ENCODE data around the gene MAT2B.
"Not testable (repeated sequence)": the region's sequence is repeated elsewhere in the genome, so short reads cannot be mapped to it uniquely, and the experiment has no call there.

The MAT2B gene

DNA sequence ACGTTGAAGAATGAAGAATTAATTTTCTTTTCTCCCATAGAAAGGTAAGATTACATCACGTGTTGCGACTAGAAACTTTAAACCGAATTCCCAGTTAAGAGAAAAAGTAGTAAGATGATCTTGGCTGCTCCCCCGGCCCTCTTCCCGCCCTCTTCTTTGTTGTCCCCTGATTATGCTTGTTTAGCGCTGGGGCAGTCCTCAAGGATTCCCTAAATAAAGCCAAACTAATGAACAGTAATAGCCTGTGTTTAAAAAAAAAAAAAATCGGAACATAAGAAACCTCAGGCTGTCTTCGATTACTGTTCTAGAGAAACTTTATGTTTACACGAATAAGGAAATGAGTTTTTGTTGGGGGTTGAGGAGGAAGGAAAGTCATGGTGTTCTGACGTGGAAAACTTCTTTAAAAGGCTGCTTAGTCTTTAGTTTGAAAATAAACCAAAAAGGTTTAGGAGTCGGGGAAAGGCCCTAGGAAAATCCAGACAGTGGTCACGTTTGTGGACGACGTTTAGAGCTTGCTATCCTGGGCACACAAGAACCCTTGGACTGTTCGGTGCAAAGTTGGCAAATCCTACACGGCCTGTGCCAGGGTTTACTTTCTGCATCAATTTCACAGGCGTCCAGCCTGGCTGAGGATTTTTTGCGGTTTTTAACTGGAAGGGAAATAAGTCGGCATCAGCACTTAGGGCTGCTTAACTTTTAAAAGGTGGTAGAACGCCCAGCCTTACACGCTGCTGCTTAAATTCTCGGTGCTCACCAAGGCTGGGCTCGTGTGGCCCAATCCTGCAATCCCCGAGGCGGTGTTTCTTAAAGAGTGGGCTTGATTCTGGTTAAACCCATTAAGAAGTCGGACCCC, 1.1 kb upstream of the MAT2B start:
- DNase-seq: peak; percentile 56

DNA sequence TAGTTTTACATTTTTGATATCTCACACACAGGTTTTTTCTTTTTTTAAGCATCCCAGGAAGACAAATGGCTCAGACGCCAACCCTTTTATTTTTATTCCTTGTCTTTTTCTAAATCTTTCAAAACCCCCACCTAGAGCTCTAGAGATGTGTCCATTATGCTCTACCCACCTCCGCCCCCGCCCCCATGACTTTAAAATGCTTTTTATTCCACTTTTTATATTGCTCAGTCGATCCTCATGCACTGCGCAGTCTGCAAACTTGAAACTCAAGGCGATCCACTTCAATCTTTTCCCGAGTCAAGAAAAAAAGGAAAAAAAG, 411 bp upstream of the MAT2B start:
- DNase-seq: no peak

DNA sequence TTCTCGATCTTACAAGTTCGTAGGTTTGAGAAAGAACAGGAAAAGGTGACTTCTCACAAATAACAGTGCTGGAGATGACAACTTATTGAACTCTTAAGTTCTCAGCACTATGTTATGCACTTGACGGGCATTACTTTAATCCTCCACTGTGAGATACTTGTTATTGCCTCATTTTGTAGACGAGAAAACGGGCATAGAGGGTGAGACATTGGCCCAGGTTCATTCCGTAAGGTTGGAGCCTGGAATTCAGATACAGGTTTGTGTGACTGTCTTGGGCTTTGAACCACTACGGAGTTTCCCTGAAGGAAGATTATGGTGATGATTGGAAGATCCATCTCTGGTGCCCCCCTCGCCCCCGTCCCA, 657 bp downstream of the MAT2B start:
- DNase-seq: no peak

DNA sequence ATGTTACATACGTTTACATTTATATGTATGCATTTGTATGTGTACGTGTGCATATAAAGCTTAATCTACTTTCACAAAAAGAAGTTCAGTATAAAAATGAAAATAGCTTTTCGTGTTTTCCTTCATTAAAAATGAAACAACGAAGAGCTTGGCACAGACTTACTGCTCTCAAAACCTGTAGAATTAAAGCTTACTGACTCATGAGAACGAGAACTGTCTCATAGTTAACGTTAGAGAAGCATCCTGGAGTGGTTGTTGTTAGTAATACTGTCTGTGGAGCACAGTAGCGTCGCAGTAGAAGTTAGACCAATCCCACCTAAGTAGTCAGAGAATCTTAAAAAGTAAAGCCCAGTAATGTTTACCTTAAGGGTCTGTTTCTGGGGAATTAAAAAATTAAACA, 1.3 kb downstream of the MAT2B start:
- no peak for DNase-seq

DNA sequence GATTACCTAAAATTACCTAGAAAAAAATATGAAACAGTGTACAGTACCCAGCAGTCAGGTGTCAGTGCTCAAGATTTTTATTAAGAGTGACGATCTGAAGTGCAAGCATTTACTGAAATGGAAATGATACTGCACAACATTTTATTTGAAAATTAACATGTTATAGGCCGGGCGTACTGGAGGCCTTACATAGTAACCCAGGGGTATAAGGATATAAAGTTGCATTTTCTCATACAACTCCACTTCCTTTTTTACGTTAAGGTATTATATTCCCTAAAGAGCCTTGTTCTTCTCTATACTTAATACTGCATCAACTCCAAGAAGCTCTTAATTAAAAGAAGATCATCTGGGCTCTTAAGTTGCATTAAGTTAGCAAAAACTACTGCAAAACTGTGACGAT, 3.3 kb downstream of the MAT2B start:
- no peak for DNase-seq

DNA sequence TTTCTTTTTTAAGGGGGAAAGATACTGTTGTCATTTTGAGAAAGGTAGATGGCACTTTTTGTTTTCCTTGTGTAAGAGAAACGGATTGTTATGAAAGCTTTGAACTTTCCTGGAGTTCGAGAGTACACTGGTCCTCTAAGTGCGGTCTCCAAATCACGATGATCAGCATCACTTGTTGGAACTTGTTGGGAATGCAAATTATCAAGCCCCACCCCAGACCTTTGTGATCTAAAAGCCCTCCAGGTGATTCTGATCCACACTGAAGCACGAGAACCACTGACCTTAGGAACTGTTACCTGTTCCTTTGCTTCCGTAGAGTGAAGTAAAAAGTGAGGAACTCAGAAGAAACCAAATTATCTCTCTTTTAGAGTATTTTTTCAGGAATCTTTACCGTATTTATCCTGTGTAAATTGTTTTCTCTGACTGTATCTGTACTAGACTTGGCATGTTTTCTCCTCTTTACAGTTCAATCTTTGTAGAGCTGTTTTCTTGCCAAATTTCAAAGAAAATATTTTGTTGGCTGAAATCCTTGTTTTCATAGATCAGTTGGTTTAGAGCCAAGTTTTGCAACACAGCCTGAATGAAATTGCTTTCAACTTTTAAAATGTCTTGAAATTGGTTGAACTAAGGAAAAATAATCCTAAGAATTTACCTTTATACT, 4.0 kb downstream of the MAT2B start:
- DNase-seq: no peak

DNA sequence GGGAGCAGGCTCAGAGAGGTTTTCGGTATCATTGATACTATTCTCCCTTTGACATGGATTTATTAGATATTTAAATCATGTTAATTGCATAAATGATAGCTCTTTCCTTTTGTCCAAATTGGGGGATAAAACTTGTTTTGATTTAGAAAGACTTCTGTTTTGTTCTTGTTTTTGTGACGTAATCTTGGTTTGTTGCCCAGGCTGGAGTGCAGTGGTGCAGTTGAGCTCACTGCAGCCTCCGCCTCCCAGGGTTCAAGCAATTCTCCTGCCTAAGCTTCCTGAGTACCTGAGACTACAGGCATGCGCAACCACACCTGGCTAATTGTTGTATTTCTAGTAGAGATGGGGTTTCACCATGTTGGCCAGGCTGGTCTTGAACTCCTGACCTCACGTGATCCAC, 7.1 kb downstream of the MAT2B start:
- DNase-seq: no peak

DNA sequence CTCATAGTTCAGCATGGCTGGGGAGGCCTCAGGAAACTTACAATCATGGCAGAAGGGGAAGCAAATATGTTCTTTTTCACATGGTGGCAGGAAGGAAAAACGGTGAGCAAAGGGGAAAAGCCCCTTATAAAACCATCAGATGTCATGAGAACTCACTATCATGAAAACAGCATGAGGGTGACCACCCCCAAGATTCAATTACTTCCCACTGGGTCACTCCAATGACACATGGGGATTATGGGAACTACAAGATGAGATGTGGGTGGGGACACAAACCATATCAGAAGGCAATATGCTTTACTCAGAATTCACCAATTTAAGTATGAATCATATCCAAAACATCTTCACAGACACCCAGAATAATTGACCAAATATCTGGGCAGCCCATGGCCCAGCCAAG, 19.7 kb downstream of the MAT2B start:
- no peak for DNase-seq

DNA sequence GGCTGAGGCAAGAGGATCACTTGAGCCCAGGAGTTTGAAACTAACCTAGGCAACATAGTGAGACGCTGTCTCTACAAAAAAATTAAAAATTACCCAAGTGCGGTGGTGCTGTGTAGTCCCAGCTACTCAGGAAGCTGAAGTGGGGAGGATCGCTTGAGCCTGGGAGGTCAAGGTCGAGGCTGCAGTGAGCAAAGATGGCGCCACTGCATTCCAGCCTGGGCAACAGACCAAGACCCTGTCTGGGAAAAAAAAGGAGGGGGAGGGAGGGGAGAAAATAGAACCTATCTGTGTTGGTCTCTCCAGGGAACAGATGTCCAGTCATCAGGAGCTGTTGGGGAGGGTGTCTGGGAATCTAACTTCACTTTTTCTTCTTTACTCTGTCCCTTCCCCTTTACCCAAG, 24.3 kb downstream of the MAT2B start:
- no peak for DNase-seq

DNA sequence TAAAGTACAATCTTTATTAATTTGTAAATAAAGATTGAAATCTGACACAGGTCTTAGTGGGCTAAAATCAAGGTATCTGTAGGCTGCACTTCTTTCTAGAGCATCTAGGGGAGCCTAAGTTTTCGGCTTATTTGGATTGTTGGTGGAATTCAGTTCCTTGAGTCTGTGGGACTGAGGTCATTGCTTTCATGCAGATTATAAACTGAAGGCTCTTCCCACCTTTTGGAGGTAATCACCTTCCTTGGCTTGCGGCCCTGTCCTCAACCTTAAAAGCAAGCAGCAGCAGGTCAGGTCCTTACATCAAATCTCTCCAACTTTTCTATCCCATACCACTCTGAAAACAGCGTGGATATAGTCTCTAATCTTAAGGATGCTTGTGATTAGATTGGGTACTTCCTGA, 25.9 kb downstream of the MAT2B start:
- no peak for DNase-seq

DNA sequence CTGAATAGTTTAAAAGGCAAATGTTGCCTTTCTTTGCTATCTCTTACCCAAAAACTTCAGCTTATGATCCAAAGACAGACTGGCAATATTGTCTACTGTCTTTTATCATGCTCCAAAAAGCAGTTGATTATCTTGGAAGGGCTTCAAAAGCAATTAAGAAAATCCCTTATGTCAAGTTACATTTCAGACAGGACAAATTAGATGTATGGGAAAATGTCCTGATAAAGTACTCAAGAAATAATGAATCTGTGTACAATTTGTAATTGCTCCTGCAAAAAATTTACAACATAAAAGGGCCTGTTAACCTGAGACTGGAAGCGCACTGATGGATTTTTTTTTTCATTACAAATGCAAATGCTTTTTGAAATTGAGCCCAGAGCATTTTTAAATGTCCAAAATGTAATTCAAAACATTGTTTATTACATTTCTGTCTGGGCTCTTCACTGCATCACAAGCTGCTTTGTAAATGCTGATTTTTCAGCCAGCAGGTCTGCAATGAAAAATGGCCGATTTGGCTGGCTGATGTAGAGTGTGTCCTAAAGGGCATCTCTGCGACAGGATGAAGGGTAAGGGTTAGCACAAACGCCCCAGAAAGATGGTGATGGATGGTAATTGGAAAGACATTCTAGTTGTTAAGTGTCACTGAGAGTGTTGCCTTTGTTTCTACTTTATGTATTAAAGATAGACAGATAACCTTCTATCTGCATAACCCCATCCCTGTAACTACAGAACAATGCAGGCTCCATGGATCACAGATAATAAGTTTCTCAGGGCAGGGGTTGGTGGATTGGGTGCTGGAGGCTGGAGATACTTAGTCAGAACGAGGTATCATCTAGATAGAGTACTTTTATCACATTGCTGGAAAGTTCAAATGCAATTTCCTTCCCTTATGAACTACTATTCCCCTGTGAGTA, 27.0 kb downstream of the MAT2B start:
- no peak for DNase-seq

DNA sequence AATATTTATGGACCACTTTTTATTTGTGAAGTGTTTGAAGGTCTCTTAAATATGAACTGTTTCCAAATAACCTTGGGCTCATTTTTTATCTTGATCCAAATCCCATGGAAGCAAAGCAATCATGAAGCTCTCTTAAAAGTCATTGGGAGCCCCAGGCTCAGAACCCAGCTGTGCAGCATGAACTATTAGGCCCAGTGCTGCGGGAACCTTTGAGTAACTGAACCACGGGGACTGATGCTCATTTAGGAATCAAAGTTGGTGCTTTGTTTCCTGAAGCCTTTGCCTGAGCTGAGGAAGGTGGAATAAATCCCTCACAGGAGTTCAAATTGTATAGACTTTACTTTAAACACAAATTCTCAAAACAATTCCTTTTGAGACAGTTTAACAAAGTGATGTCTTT, 27.8 kb downstream of the MAT2B start:
- no peak for DNase-seq

DNA sequence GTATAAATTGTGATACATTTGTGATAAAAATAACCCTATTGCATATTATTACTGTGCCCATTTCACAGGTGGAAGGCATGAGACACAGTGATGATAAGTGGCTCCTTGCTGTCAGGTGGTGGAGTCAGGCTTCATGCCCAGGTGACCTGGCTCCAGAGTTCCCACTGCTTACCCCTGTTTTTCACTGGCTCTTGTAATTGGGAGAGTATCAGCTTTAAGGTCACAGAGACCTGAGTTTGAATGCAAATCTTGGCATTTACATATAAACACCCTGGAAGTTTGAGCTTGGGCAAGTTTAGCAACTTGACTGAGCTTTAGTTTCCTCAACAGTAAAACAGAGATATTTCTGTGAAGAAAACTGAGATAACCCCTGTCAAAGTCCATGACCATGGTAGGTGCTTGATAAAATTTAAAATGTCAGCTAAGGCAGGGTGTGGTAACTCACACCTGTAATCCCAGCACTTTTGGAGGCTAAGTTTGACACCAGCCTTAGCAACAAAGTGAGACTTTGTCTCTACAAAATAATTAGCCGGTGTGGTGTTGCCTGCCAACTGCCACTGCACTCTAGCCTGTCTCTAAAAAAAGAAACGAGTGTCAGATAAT, 29.2 kb downstream of the MAT2B start:
- DNase-seq: no peak

DNA sequence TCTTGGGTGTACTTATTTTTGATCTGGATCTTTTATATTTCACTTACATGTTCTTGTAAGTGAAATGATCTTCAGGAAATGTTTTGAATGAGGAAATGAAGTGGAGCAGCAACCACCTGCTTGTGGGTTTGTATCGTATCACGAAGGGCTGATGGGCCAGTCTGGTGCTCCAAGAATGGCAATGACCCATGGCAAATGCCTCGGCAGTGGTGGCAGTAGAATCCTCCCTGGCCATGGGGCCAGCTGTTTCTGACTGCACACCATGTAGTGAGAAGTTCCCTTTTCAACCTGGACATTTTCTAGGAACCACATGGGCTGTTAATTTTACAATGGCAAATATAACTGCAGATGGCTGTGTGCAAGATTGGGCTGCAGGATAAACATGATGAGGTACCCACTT, 29.9 kb downstream of the MAT2B start:
- DNase-seq: no peak

DNA sequence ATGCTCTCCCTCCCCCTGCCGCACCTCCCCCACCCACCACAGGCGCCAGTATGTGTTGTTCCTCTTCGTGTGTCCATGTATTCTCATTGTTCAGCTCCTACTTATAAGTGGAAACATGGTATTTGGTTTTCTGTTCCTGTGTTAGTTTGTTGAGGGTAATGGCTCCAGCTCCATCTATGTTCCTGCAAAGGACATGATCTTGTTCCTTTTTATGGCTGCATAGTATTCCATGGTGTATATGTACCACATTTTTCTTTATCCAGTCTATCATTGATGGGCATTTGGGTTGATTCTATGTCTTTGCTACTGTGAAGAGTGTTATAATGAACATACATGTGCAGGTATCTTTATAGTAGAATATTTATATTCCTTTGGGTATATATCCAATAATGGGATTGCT, 31.0 kb downstream of the MAT2B start:
- not testable (repeated sequence) for DNase-seq

DNA sequence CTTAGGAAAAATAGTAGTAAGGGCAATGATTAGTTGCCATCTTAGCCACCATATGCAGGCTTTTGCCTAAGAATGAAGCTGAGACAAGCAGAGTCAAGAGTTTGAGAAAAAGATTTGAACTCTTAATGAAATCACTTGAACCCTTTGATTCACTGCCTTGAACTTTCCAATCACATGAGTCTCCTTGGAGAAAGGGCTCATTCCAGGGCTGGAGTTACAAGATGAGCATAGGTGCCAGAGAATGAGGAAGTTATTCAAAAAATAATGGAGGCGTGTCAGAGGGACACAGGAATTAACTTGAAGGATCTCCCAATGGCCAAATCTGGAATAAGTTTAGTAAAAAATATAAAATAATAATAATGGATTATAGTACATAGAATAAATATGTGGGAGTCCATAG, 35.3 kb downstream of the MAT2B start:
- DNase-seq: no peak

DNA sequence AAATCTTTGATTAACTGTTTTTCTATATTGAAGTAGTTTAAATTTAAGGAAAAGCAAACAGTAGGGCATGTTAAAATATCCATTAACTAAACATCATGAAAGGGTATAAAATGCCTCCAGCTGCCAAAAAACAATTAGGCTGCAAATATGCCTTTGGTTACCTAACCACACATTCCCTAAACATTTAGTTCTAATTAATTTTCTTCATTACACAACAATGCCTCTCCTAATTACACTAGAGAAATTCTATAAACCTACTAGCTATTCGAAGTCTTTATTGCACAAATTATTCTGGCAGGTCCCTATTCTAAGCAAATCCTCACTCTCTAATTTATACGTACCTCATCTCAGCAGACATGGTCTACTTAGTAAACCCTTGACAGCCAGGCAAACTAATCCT, 37.4 kb downstream of the MAT2B start:
- no peak for DNase-seq

DNA sequence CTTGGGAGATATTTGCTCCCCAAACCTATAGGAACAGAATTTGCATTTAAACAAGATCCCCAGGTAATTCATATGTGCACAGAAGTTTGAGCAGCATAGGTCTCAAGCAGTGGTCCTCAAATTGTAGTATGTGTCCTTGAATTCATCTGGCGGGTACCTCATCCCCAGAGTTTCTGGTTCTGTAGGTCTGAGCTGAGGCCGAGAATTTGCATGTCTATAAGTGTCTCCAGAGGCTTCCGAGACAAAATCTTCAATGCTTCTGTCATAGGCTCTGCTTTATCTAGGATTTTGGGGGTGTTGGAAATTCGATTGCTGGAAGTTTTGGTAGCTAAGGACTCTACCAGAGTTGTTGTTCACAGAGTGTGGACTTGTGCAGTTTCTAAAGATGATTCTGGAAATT, 38.6 kb downstream of the MAT2B start:
- DNase-seq: no peak

DNA sequence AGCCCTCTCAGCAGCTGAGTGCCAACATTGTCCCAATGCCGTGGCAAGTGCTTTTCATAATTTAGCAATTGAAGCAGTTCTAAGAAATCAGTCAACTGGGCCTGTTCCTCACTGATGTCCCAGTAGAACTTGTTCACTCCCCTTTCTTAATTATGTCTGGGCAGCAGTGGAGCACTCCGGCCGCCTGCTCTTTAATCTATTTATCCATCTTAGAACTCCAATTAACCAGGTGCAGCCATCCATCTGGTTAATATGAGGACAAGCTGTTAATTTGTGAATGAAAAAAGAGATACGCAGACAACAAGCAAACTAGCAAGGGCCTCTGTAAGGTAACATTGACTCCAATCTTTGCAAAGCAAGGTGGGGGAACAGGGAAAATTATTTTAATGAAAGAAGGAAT, 39.4 kb downstream of the MAT2B start:
- no peak for DNase-seq

DNA sequence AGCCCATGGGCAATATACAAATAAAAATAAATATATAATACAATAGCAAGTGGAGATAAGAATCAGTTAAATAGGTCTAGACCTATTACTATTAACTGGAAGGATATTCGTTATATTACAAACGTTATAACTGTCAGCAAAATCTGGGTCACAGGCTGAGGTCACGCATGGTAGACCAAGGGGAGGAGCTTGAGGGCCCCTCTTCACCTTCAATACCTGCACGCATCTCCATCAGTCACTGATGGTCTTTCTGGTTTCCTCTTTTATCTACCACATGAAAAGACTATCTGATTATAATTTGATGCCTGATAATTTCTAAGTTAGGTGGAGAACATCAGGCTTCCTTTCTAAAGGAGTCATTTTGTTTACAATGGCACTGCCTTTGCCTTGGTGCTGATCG, 43.2 kb downstream of the MAT2B start:
- no peak for DNase-seq

DNA sequence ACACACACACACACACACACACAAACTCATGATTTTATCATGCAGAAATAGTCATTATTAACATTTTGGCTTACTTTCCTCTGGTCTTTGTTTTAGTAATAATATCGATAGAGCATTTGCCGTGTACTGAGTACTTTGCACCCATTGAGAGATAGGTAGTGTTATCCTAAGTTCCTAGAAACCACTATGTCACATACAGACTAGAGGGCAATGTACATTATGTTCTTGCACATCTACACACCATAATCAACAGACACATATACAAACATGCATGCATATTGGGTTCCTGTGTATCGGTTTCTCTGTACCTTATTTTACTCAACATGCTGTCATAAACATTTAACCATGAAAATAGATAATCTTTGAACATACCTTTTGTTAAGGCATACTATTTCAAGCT, 45.7 kb downstream of the MAT2B start:
- no peak for DNase-seq

DNA sequence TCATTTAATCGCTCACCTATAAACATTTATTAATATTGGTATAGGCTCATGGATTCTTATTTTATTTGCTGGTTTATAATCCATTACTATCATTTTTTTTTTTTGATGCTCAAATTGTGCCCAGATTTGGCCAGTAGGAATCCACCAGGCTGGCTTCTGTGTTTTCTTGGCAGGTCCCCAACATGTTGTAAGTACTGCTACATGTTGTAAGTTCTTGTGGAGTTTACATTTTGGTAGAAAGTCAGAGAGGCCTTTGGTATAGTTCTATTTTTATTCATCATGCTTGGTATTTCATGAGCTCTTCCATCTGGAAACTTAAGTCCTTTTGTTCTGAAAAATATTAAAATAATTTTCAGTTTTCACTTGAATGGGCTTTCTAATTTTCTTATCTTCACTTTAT, 47.1 kb downstream of the MAT2B start:
- no peak for DNase-seq

DNA sequence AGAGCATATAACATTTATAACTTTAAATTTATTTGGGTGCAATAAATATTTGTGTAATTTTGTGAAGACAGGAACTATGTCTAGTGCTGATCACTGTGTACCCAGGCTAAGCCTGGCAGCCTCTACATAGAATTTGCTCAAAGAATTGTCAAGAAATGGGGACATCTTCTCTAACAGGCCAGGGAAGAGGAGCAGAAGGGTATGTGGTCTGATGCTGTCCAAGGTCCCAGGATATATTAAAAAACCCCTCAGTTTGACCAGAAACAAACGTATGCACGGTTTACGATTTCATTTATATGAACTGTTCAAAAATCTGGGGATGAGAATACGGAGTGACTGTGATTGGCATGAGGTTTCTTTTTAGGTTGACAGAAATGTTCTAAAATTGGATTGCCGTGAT, 55.9 kb downstream of the MAT2B start:
- DNase-seq: no peak

DNA sequence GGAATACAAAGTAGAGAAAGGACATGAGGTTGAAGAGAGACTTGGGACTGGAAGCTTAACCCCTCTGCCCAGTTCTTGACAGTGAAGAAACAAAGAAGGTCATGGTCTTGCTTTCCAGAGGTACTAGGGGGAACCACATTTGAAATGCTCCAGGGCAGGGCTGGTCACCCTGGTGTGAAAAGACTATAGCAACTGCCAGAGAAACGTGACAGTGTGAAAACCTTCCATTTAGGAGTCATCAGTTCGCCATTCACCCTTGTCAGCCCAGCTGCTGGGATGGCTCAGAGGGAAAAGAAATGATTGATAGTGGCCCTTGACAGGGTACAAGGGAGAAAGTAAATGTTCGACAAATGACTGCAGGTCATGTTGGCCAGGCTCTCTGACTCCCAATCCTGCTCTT, 56.7 kb downstream of the MAT2B start:
- DNase-seq: no peak

All from stimulated activated CD4-positive, alpha-beta T cell treated with anti-CD3 and anti-CD28 coated beads, Interleukin-15, amount 100 ng/mL, for 24 hours (primary cell).